Gastroesophageal sphincter (tissue), 3 donors: ENCODE results near the gene CDRT4.

Experiments used
- EP300 ChIP-seq: sonication (generic); formaldehyde crosslinking; IDR thresholded peaks from one replicate; pipeline ENCODE4 v1.6.1; 2017; ENCODE audit warnings: antibody characterized with exemption, mild to moderate bottlenecking
- POLR2A ChIP-seq, 2 donors: fragments of 450-650 bp; IDR thresholded peaks; one replicate each; pipeline ENCODE4 v1.6.1; 2017; ENCODE audit warnings: antibody characterized with exemption in 2 of 2, mild to moderate bottlenecking in 2 of 2, moderate library complexity in 1 of 2
- TF ChIP-seq, protein P1 (sequence below), 4 experiments: fragments of 200-600 bp in 2 of 4; fragments of 450-650 bp in 2 of 4; sonication (generic) in 1 of 4; IDR thresholded peaks; one replicate each; pipeline ENCODE4 v1.5.1; 2017 to 2019; ENCODE audit warnings: antibody characterized with exemption in 4 of 4, mild to moderate bottlenecking in 2 of 4, moderate library complexity in 2 of 4

- TF ChIP-seq, protein P1, sequence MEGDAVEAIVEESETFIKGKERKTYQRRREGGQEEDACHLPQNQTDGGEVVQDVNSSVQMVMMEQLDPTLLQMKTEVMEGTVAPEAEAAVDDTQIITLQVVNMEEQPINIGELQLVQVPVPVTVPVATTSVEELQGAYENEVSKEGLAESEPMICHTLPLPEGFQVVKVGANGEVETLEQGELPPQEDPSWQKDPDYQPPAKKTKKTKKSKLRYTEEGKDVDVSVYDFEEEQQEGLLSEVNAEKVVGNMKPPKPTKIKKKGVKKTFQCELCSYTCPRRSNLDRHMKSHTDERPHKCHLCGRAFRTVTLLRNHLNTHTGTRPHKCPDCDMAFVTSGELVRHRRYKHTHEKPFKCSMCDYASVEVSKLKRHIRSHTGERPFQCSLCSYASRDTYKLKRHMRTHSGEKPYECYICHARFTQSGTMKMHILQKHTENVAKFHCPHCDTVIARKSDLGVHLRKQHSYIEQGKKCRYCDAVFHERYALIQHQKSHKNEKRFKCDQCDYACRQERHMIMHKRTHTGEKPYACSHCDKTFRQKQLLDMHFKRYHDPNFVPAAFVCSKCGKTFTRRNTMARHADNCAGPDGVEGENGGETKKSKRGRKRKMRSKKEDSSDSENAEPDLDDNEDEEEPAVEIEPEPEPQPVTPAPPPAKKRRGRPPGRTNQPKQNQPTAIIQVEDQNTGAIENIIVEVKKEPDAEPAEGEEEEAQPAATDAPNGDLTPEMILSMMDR (IDR thresholded peaks at IDR 0.05) = no peak
- no peak for TF ChIP-seq POLR2A (IDR thresholded peaks at IDR 0.05)
- no peak for TF ChIP-seq EP300
Observed at GRCh38 chr17:15513058-15513791, 45.8 kb upstream of the CDRT4 start.
